GM18951 (cell line): ENCODE results near the gene ALDH1L1.

Experiments used
- POLR2A ChIP-seq: IDR thresholded peaks from 4 replicates; pipeline ENCODE4 v1.6.1; 2011; ENCODE audit warnings: mild to moderate bottlenecking; ENCODE audit not compliant: insufficient read length, insufficient read depth; ENCODE audit errors: extremely low read depth
- in situ Hi-C: fragments of 300-500 bp; cut with MboI; formaldehyde crosslinking; loops from one replicate; pipeline ENCODE4 v1.12.0; 2022; ENCODE audit warnings: low sequenced_read_pairs, mixed read lengths, inconsistent platforms; ENCODE audit not compliant: unreplicated experiment

Gene ALDH1L1

DNA sequence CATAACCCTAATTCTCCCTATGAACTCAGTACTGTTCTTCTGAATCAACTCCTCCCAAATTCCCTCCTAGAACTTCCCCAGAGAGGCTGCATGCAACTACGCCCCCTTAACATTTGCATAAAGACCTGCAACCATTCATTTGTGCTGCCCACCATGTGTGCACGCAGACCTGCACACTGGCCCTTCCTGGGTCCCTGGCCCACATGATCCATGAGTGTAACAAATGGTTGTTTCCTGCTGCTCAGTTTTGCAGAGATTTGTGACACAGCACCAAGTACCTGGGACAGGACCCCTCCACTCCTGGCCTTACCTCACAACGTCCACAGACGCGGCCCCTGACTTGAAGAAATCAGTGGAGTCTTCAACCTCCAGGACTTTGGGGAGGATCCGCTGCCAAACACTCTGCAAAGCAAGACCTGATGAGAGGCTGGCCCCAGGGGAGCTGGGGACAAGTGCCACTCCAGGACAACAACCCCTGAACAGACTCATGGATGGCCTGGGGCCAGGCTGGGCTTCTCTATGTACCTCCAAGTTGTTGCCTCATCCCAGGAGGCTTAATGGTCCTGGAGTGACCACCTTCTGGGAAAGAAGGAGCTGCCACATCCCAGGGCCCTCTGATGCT, 33.8 kb downstream of the ALDH1L1 start:
- in situ Hi-C loops: loop anchor here (25.0 kb wide), 1 partner anchor 241 kb away; the partner anchor contains the start of gene CFAP100
- TF ChIP-seq POLR2A: no peak

DNA sequence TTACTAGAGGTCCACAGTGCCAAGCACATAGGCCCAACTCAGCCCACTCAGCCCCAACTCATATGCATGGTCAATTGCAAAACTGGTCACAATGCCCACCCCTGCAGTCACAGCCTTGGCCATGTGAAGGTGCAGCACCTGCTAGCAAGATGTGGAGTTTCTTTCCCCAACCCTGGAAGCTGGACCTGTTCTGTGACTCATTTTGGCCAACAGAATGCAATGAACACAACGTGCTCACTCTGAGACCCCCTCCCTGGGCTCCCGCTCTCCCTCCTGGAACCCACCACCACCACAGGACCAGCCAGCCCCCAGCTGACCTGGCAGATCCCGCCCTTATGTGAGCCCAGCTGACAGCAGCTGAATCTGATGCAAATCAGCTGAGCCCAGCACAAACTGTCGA, 34.4 kb downstream of the ALDH1L1 start:
- no peak for TF ChIP-seq POLR2A
- in situ Hi-C loops: loop anchor here (25.0 kb wide), 1 partner anchor 241 kb away; the partner anchor contains the start of gene CFAP100

DNA sequence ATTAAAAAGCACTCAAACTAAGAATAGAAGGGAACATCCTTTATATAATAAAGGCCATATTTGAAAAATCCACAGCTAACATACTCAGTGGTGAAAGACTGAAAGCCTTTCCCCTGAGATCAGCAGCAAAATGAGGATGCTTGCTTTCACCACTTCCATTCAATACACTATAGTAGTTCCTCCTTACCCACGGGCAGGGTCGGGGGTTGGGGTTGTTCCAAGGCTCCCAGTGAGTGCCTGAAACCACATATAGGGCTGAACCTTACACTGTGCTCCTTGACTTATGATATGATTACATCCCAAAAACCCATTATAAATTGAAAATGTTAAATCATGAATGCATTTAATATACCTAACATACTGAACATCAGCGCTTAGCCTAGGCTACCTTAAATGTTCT, 37.7 kb downstream of the ALDH1L1 start:
- in situ Hi-C loops: loop anchor here (25.0 kb wide), 1 partner anchor 245 kb away; the partner anchor contains the start of gene CFAP100
- no peak for TF ChIP-seq POLR2A

DNA sequence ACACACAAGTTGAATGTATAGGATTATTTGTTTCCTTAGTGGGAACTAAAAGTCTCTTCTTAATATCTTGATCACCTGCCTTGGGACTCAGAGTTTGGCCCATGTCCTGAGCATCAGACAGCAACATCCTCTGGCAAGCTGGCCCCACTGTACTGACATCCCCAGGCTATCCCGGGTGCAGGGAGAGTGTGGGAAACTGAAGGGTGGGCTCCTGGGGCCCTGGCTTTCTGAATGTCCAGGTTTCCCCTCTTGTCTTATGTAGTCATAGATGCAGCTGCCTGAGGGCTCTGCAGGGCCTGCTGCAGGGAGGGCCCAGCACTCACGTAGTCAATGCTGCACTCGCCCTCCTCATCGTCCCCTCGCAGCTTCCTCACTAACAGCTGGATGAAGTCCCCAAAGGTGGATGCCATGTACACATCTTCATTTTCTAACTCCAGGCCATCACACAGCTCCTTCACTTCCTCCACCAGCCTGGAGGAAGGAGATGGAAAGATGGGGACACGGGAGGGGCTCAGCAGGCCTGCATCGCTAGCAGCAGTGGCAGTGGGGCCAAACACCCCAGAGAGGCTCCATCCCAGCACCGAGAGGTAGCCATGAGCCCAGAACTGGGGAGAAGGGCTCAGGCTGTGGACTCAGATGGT, 42.8 kb downstream of the ALDH1L1 start:
- in situ Hi-C loops: loop anchor here (25.0 kb wide), 1 partner anchor 250 kb away; the partner anchor contains the start of gene CFAP100
- no peak for TF ChIP-seq POLR2A

DNA sequence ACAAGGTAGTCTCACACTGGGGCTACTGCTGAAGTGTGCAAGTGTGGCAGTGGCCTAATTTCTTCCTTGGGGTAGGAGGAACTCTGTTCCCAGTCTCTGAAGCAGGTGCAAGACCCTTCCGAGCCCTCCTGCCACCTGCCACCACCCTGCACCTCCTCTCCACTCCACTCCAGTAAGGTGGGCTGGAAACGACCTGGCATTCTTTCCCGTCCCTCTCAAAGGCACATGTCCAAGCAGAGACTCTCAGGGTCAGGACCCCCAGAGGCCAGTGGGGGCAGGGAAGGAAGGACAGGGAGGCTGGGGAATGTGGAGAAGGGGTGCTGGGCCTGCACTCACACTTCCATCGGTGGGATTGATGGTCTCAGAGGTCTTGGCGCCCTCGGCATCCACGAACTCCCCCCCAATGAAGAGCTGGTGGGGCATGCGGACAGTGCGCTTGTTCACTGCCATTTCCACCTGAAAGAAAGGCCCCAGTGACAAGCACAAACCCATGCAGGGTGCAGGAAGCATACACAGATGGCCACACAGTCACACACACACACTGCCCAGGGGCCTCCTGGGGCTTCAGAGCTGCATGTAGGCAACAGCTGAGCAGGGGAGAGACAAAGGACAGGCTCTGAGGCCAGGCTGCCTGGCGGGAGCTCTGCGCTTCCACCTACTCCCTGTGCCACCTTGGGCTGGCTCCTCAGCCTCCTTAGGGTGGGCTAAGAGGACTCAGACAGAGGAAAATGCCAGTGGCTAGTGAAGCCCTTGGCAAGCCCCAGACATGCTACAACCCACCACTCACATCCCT, 43.8 kb downstream of the ALDH1L1 start:
- TF ChIP-seq POLR2A: no peak
- in situ Hi-C loops: loop anchor here (25.0 kb wide), 1 partner anchor 251 kb away; the partner anchor contains the start of gene CFAP100

DNA sequence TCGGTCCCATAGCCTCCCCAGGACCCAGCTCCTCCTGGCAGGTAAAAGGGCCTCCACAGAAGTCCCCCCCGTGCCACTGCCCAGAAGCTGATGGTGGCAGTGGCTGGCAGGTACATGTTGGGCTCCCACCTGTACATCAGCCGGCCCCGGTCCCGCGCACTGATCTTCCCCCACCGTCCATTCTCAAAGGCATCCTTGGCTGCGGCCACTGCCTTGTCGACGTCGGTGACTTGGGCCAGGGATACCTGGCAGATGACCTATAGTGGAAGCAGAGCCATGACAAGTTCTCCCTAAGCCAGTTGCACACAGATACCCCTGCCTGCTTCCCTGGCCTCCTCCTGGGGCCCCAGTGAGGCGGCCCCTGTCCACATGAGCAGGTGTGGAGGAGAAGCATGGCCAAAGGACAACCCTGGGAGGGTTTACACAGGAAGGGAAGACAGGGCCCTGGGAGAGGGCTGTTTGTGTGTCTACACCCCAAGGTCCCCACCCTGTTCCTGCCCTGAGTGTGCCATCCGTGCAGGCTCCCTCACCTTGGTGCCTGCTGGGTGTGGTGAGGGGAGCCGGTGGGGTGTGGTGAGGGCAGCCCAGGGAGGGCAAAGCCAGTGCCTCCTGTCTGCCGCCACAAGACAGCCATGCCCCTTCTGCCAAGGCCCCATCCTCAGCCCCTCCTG, 44.8 kb downstream of the ALDH1L1 start:
- in situ Hi-C loops: loop anchor here (25.0 kb wide), 1 partner anchor 252 kb away; the partner anchor contains the start of gene CFAP100
- TF ChIP-seq POLR2A: no peak

DNA sequence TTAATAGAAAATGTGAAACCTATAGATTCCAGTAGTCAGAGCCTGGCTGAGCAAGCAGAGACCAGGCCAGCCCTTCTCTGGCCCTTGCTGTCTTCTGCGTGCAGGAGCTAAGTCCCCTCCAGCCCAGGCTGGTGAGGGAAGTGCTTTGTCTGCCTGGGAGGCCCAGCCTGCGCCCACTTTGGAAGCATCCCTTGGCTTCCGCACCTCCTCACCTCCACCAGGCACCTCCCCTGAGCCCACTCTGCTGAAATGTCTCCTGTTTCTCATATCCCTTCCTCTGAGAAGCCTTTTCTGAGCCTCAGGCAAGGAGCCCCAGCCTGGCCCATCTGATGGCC, 45.3 kb downstream of the ALDH1L1 start:
- in situ Hi-C loops: loop anchor here (25.0 kb wide), 1 partner anchor 252 kb away; the partner anchor contains the start of gene CFAP100
- TF ChIP-seq POLR2A: no peak

DNA sequence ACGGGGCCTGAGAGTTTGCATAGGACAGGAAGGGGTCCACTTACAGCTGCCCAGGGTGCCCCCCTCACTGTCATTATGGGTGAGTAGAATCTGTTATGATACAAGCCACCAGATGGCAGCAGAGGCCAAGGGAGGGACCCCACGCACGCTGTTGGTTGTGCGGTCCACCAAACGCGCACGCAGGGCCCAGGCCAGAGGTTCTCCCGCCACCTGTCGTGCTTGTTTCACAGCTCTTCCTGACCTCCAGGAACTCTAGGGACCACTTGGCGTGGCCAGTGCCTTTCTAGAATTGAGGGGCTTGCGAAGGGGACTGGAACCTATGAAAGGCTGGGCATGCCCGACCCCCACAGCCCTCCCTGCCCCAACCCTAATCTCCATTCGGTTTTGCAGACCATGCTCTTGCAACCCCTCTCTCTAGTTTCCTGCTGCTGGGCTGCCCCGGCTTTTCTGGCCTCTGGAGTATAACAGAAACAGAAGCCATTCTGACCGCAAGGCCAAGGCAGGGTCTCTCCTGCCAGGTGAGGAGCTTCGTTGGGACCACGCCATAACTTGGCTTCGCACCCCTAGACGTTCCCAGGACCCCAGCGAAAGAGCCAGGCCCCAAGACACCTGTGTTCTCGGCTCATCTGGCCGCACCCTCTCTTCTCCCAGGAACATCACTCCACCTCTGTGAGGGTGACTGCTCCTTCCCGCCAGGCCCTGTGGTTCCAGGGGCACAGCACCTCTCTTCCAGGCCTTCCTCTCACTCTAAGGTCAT, 46.0 kb downstream of the ALDH1L1 start:
- TF ChIP-seq POLR2A: no peak
- in situ Hi-C loops: loop anchor here (25.0 kb wide), 1 partner anchor 253 kb away; the partner anchor contains the start of gene CFAP100

DNA sequence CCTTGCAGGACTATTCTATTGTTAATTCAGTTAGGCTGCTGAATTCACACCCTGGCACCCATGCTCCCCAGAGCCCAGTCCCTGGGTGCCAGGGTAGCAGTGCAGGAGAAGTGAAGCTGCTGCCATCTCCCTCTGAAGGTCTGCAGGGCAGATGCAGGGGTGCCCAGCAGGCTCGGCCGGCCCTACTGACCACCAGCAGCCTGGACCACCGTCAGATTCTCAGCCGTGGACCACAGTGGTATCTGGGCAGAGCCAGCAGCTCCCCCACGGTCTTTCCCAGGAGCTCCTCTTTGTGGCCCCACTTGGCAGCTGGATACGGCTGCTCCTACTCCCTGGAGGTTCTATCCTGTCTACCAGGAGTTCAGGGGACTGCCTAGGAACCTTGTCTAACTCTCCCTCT, 46.8 kb downstream of the ALDH1L1 start:
- in situ Hi-C loops: loop anchor here (25.0 kb wide), 1 partner anchor 254 kb away; the partner anchor contains the start of gene CFAP100

DNA sequence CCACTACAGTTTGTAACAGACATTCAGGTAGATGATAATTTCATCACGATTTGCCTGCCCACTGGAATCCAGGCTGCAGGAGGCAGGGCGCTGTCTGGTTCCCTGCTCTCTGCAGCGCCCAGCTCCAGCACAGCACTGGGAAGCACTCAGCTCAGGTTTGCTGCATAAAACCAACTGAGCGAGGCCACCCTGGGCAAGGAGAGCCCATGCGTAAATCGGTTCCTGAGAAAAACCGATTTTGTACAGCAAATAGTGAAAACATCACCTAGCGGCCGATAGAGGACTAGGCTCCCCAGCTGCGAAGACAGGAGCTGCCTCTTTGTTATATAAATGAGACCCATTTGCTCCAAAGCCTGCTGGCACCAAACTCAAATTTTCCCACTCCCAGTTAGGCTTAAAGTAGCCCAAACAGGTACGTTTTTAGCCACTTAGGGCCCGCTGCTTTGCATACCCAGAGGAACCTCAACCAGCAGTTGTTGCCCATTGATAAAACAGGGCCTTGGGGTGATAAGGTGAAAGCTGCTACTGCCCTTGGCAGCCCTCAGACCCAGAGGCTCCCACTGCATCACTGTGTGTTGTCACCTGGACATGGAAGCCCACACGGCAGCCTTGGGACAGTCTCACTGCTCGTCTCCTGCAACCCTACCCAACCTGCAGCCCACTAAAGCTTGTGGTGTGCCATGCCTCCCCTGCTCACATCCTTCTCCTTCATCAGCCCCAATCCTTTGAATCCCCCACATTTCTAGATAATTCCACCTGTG, 47.5 kb downstream of the ALDH1L1 start:
- TF ChIP-seq POLR2A: no peak
- in situ Hi-C loops: loop anchor here (25.0 kb wide), 1 partner anchor 254 kb away; the partner anchor contains the start of gene CFAP100

More for the DNA sequence above, 46.8 kb downstream of the ALDH1L1 start:
- TF ChIP-seq POLR2A: no peak
